NCI-H1105 treated with DMSO at 0.1 percent for 48 hours (cell line): ENCODE measurements around the gene LEF1.
"Not testable (repeated sequence)": the region's sequence is repeated elsewhere in the genome, so short reads cannot be mapped to it uniquely, and the experiment has no call there.

Source experiments
- DNase-seq: peaks from one replicate; lab custom pipeline; 2025; lab: John Stamatoyannopoulos, UW

LEF1 gene

DNA sequence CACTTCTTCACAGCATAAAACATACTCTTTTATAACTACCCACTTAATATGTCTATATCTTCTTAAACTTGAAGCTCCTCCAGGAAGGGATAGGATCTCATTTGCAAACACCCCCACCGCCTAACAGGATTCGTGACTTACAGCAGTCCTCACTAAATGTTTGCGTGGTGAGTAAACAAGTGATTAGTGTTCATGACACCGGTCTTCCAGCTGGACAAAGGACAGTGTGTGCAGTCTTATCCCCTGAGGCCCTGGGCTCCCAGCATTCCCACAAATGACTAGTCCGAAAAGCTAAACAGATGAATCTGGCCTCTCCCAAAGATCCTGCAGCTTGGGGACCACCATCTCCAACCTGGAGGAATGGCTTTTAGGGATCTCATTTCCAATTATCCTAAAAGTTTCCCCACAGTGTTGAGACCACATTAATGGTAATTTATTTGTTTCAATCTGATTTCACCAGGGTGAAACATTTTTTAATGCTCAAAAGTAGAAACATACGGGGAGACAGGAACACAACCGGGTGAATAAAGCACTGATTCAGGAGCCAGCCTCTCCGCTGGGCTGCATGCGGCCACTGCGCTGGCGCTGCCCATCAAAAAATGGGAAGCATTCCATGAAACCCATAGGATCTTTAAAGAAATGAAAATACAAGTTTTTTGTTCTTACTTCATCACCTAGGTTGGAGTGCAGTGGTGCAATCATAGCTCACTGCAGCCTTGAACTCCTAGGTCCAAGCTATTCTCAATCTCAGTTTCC lies 109.9 kb downstream of the LEF1 start:
- no peak for DNase-seq

DNA sequence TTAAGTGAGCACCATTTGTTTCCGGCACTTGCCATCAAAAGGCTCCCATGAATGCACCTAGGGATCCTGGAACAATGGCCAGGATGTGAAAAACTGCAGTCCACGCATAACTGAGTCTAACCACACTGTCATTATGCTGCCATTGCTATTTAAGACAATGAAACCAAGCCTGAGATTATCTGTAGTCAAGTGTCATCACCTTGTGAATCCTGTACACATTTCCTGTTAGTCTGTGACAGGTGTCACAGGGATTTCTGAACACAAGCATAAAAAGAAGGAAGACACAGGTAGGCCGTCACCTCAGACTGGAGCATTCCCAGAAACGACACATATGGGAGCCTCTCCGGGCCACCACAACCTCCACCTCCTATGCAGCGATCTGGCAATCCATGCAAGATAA lies 112.3 kb downstream of the LEF1 start:
- DNase-seq: no peak

DNA sequence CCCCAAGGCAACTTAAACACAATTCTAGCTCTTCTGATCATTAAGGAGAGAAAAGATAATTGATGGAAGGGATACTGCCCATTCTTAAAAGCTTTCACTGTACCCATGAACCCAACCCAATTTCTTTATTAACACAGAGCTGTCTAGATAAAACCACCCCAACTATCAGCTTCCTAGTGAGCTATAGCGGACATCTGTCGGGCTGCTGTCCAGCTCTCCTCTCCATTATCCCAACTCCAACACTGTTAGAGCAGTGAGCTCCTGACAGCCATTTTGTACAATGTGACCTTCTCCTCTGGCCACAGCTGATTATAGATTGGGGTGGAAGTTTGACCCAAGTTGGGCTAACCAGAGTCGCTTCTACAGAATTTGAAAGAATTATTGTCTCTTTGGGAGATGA lies 112.9 kb downstream of the LEF1 start:
- no peak for DNase-seq

DNA sequence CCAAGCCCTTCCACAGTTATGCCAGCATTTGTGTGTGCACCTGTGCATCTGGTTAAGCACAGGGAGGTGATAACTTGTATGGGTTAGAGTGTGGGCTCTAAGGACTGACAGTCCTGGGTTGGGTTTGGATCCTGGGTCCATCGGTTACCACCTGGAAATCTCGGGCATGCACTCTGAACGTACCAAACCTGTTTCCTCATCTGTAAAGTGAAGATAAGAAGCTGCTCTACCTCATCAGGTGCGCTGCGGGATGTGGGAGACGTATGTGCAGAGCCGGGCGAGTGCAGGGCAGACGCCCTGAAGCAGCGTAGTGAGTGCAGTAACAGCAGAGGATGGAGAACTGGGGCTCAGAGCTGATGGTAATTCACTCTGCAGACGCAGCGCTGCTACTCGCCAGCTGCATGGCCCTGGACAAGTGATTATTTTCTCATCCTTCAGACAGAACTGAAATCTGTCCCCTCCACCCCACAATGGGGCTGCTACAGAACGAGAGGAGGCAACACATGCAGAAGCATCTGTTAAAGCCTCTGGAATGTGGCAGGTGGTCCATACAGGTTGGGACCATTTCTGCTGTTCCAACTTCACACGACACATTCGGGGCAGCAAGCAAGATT lies 114.6 kb downstream of the LEF1 start:
- no peak for DNase-seq

DNA sequence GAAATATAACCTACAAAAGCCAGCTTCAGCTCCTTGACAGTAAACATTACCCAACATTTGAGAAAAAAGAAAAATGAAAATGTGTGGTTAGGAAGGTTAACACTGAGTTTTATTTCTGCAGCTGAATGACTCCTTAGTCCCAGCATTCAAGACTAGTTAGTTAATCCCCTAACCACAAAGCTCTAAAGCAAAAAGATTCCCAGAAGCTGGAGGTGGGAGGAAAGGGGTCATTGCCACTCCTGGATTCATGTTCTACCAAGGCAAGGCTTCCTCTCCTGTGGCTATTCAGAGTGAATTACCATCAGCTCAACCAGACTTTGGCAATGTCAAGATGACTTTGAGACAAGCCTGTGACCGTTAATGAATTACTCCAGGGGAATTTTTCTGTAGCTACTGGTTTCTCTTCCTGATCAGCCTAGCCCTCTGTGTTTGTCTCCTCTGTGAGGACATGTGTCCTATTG lies 115.5 kb downstream of the LEF1 start:
- no peak for DNase-seq

DNA sequence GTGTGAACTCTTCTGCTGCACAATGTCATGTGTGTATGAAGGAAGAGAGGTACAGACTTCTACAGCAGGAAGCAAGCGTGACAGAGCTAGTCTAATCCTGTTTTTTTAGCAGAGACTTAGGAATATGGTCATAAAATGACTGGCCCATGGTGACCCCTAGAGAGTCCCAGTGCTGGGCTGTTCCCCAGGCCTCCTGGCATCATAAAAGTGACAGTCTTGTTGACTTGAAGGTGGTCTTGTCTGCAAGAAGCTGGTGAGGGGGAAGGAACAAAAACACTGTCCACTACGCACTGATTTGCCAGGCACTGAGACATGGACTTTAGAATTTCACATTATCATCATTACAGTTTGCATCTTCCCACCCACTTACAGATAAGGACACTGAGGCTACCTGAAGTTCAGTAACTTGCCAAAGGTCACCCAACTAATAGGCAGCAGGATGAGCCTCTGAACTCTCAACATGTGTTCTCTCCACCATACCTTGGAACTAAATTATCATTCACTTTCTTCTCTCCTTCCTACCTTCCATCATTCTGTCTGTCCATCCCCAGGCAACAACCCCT lies 116.1 kb downstream of the LEF1 start:
- DNase-seq: no peak

DNA sequence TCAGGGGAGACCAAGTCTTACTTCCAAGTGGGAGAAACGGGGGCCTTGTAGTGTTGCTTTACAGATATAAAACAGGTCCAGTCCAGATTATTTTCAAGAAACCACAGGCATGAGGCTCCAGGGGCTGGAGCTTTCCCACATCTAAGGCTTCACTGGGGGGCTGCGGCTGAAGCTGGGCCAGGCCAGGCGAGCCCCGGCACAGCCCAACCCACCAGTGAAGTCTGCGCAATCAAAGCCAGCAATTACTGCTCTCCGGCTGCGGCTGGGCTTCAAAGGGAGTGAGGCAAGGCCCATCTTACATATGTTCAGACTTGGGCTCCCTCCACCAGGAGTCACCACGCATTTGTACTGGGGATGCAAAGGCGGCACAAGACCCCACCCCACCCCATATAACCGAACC lies 117.4 kb downstream of the LEF1 start:
- DNase-seq: no peak

DNA sequence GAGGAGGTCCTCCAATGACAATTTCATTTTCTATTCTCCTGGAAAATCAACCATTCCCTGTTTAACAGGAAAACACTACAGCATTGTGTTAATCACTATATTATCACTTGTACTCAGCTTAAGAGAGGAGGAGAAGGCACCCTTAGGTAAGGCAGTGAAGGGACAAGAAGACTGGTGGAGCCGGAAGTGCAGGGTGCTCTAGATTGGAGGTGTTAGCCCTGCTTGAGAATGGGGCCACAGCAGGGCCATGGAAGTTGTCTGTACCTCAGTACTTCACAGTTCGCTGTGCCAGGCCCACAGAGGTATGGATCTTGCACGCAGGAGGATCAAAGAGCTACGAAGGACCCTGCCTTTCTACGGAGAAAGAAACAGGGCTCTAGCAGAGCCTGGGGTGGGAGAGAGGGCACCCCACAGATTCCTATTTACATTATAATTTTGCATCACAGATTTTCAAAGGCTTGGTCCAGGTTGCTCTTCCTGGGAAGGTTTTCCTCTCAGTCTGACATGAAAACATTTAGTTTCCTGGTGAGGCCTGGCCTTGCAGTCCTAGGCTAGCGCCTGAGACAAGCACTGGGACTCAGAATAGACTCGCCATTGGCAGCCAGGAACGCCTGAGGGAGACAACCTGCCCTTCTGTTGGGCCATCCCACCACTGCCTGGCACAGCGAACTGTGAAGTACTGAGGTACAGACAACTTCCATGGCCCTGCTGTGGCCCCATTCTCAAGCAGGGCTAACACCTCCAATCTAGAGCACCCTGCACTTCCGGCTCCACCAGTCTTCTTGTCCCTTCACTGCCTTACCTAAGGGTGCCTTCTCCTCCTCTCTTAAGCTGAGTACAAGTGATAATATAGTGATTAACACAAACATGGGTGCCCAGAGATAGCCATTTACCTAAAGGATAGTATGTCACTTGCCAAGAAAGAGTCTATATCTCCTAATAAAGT lies 118.3 kb downstream of the LEF1 start:
- not testable (repeated sequence) for DNase-seq

DNA sequence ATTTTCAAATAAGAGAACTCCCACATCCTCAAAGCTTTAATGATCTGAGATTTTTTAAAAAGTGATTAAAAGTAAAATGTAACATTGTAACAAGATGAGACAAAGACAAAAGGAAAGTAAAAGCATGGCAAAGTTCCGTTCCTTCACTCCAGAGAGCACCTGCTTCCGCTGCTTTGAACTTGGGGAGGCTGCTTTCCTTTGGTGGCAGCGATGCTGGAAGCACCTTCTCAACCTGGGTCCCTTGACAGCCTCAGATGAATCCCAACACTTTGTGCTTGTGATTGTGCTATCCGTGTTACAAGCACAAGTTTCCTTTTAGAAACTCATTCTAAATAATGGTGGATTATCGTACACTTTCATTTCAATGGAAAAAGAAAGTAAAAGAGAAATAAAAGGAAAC lies 119.3 kb downstream of the LEF1 start:
- DNase-seq: no peak

DNA sequence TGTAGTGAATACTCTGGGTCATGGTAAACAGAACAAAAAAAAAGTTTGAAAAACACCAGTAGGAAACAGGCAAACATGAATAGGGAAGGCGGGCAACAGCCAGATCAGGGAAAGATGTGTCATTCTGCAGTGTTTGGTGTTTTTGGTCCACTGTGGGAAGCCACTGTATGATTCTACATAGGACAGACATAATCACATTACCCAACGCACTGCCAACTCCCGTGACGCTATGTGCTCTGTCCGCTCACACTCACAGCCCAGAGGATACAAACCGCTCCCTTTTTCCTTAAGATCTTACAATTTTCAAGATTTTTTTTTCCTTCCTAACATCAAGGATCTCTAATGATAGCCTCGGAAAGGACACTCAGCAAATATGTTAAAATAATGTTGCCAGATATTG lies 119.7 kb downstream of the LEF1 start:
- DNase-seq: no peak

DNA sequence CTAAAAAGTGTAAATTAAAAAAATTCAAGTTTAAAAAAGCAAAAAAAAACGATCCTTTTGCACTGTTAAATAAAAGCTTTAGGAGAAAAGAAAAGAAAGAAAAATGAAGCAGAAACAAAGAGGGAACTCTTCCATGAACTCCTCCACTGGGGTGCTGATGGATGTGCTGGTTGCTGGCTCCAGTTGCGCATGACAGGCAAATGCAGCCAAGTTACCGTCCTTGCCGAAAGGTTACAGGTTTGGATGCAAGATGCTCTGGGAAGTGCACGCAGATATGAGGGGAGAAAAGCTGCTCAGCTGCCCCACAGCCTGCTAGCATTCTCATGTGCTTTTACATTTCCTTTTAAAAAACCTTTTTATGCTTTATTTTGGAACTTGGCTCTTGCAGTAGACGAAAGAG lies 120.6 kb downstream of the LEF1 start:
- no peak for DNase-seq

DNA sequence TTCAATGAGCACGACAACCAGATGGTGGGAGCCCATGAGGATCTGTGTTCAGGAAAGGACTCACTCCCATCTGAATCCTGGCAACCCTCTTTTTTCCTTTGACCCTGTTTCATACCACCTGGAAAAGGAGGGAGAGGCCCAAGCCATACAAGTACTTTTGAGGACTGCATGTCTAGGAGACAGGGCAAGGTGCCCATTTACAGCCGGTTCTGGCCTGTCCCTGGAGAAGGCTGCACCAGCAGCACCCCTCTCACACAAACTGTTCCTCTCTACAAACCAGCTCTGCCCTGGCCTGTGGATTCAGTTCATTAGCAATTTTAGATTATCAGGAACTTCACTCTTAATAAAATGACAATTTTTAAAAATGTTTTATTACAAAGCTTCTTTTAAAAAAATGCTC lies 121.5 kb downstream of the LEF1 start:
- no peak for DNase-seq

DNA sequence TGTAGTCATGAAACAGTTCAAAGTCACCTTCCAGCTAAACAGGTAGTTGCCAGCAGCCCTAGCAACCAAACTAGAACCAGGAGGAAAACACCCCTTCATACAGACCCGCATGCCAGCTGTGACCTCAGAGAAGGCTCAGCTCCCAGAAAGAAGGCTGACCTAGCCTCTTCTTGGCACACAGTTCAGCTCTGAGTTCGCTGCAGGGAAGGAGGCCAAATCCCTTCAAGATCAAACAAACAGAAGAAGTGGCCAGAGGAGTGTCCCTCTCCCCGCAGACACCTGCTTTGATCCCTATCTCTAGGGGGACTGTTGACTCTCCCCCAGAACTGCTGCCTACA lies 123.1 kb downstream of the LEF1 start:
- DNase-seq: no peak

DNA sequence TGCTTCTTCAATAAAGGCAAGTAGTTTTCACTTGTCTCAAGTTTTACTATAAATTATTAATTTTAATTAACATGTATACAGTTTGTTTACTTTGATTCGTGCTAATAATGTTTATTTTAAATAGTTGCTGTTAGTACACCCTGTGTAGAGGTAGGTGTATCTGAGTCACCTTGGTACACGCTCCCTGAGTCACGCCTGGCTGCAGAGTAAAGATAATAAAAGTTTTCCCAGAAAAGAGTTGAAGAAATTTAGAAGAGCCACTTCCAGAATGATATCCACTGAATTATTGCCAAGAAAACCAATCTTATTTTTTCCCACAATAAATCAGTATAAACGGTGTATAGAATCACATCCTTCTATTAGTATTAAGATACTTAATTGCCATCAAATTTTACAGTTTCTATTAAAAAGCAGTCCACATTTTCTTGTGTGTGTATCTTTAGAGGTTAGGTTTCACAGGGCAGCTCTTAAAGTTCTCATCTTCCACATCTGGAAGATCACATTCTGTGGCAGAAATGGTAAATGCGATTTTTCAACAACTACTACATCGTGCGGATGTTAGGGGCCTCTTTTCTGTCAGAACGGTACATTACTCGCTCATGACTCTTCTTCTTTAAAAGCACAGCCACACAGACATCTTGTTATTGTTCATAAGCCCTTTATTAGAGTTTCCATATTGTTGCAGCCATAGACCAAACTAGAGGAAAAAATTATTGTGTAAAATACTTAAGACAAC lies 123.6 kb downstream of the LEF1 start:
- no peak for DNase-seq

DNA sequence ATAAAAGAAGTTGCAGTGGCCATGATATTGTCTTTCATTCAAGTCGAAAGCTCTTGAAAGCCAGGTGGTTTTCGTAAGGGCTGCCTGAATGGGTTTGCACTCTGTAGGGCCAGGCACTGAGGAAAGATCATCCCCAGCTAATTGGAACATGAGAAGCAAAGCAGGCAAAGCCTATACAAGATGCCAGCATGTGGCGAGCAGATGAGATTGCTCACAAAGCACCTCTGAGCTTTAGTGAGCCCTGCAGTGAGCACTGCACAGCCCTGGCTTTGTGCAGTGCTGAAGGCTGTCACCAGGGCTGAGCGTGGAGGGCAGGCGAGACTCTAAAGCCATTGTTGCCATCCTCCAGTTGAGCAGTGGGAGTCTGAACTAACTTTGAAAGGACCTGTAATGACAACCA lies 125.2 kb downstream of the LEF1 start:
- peak; percentile 37 for DNase-seq

DNA sequence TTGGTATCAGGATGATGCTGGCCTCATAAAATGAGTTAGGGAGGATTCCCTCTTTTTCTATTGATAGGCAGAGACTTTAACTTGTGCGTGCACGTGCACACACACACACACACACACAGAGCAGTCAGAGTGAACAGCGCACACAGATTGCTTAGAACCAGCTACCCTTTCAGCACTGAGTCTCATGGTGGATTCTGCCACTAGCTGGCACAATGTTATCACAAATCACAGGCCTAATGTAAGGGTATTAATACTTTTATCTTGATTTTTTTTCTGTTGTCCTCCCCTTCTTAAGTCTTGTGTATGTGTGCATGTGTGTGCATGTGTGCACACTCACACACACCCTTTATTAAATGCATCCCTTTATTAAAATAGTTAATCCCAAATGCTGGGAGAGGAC lies 125.8 kb downstream of the LEF1 start:
- no peak for DNase-seq

DNA sequence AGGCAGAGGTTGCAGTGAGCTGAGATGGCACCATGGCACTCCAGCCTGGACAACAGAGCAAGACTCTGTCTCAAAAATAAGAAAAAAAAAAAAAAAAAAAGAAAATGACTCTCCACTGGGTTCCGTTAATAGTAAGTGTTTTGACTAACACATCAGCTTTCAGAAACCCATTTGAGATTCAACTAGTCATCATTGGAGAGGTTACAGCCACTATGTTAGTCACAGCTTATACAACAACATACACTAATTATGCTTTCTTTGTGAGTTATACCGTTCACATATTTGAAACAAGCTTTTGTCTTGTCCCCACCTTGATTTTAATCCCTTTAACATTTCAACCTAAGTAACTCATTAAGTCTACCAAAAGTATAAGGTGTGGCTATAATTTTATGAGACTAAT lies 130.8 kb downstream of the LEF1 start:
- DNase-seq: no peak

DNA sequence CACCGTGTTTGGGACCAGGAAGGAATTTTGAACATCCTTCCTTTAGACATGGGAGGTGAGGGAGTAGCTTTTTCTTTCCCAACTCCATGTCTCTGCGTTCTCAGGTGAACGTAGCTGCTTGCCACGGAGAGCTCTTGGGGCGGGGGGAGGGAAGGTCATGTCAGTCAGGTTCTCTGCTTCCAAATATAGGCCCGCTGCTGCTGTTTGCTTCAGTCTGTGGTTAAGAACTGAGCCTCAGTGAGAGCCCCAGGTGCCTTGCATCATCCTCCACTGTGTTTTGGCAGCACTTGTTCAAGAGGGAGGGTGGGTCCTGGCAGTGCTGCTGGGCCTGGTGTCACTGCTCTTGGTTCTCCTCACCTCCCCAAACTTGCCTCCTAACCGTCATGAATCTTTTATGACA lies 132.5 kb downstream of the LEF1 start:
- DNase-seq: no peak

DNA sequence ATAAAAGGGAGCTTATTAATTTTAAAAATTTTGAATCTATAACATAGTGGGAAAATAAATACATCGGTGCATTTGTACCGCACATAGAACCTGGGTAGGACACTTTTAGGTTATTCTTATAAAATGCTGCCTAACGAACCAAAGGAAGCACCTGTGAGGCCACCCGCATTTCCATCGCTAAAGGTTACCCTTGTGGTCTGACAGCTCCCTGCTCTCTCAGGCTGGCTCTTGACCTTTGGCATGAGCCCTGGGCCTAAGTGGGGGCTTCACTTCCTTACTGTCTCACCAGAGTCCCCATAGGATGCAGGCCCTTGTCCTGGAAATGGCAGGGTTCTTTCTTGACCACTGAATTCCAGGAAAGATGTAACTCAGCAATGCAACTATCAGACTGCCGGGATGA lies 133.0 kb downstream of the LEF1 start:
- DNase-seq: no peak

DNA sequence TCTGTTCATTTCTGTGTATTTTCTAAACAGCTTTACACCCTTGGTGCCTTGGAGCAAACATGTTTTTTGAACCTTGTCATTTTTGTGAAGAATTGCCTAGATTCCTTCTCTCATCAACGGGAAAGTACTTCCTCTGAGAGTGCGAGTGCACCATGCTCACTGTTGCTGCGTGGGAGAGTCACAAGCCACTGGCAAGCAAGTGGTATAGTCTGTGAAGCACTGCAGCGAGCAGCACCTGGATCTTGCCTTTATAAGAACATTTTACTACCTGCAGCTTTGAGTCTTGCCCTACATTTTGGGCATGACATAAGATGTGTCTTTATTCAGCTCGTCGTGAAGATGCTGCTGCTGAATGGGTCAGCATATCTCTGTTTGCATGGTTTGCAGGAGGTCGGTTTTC lies 134.2 kb downstream of the LEF1 start:
- DNase-seq: no peak

DNA sequence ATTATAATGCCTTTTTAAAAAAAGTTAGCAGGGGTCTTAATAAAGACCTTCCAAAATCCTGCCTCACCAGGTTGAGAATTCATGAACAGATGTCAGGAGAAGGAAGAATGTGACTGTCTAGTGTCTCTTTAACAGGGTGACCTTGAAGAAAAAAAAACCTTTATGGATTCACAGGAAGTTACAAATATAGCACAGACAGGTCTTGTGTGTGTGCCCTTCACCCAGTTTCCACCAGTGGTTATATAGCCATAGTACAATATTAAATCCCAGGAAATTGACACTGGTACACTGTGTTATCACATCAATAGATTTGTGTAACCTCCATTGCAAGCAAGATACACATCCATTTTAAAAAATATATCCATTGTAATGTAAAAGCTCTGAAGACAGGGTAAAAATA lies 135.4 kb downstream of the LEF1 start:
- no peak for DNase-seq
